ENCODE measurements around the gene KIF20A.
A peak's percentile ranks its signal among the peaks of the same experiment; 100 is the strongest.
"Not testable (repeated sequence)": the region's sequence is repeated elsewhere in the genome, so short reads cannot be mapped to it uniquely, and the experiment has no call there.

The KIF20A gene

DNA sequence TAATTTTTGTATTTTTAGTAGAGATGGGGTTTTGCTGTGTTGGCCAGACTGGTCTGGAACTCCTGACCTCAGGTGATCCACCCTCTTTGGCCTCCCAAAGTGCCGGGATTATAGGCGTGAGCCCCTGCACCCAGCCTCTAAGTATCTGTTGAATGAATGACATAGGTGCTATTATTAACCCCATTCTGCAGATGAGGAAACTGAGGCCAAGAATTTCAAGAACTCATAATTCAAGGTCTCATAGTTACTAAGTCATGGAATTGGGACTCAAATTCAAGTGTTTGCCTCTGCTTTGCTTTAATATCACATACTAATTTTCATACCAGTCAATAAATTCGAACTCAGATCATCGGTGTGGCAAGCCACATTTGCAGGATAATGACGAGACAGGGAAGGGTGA lies 1.9 kb downstream of the KIF20A start:
- H3K36me3 ChIP-seq (ENCODE audit: control insufficient read depth in 5 of 5, insufficient read depth in 5 of 5, low read length in 5 of 5): peaks cover 4 to 32% (median 25%) of the 10 kb centered on the region in 5 donors

DNA sequence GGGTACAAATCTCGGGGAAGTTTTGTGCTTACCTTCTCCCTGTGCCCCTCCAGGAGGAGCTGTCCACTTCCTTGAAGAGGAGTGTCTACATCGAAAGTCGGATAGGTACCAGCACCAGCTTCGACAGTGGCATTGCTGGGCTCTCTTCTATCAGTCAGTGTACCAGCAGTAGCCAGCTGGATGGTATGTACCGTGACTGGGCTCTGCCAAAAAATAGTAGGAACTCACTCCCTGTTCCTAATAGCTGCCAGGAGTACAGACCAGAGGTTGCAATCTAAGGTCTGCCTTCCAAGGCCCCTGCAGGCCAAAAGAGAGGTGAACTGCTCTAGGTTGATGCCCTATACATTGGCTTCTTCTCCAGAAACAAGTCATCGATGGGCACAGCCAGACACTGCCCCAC lies 3.9 kb downstream of the KIF20A start:
- Histone ChIP-seq H3K27me3 (ENCODE audit: control insufficient read depth in 5 of 5, insufficient read depth in 4 of 5, low read length in 5 of 5) (no peaks in the 10 kb centered on the region), H3K36me3 (ENCODE audit: control insufficient read depth in 5 of 5, insufficient read depth in 5 of 5, low read length in 5 of 5) (peaks cover 15 to 45% (median 36%) of the 10 kb centered on the region in 5 donors), H3K4me3 (ENCODE audit: low read depth in 1 of 5, low read length in 5 of 5) (no peak overlapping the region), H3K9me3 (ENCODE audit: control insufficient read depth in 5 of 5, low read length in 5 of 5) (no peaks in the 10 kb centered on the region), H3K4me1 (ENCODE audit: control insufficient read depth in 5 of 5, insufficient read depth in 5 of 5, low read length in 5 of 5) (peaks cover 3 to 11% (median 8%) of the 10 kb centered on the region in 5 donors), H3K27ac (ENCODE audit: low read depth, low read length) (no peak overlapping the region), H3K9ac (ENCODE audit: low read length in 5 of 5) (no peak overlapping the region)

More for the DNA sequence above, 1.9 kb downstream of the KIF20A start:
- H3K27ac ChIP-seq (ENCODE audit: low read depth, low read length): no peak overlapping the region
- no peak overlapping the region for H3K9ac ChIP-seq (ENCODE audit: low read length in 5 of 5)
- H3K4me1 ChIP-seq (ENCODE audit: control insufficient read depth in 5 of 5, insufficient read depth in 5 of 5, low read length in 5 of 5): peaks cover 6 to 18% (median 15%) of the 10 kb centered on the region in 5 donors
- no peaks in the 10 kb centered on the region for H3K9me3 ChIP-seq (ENCODE audit: control insufficient read depth in 5 of 5, low read length in 5 of 5)
- no peak overlapping the region for H3K4me3 ChIP-seq (ENCODE audit: low read depth in 1 of 5, low read length in 5 of 5)
- H3K27me3 ChIP-seq (ENCODE audit: control insufficient read depth in 5 of 5, insufficient read depth in 4 of 5, low read length in 5 of 5): no peaks in the 10 kb centered on the region

DNA sequence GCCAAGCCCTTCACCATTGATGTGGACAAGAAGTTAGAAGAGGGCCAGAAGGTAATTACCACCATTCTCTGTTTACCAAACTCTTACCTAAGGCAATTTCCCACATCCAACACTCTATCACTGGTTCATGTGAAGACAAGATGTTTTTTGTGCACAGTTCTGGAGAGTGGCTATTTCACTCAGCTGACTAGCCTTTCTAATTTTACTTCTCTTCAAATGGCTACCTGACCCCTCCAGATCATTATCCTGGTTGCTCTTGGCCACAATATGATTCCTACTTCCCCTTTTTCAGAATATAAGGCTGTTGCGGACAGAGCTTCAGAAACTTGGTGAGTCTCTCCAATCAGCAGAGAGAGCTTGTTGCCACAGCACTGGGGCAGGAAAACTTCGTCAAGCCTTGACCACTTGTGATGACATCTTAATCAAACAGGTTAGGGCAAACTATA lies 7.1 kb downstream of the KIF20A start:
- Histone ChIP-seq H3K27me3 (ENCODE audit: control insufficient read depth in 5 of 5, insufficient read depth in 4 of 5, low read length in 5 of 5) (no peaks in the 10 kb centered on the region), H3K4me1 (ENCODE audit: control insufficient read depth in 5 of 5, insufficient read depth in 5 of 5, low read length in 5 of 5) (no peaks in the 10 kb centered on the region), H3K9ac (ENCODE audit: low read length in 5 of 5) (no peak overlapping the region), H3K36me3 (ENCODE audit: control insufficient read depth in 5 of 5, insufficient read depth in 5 of 5, low read length in 5 of 5) (peaks cover 31 to 75% (median 58%) of the 10 kb centered on the region in 5 donors), H3K4me3 (ENCODE audit: low read depth in 1 of 5, low read length in 5 of 5) (no peak overlapping the region), H3K27ac (ENCODE audit: low read depth, low read length) (no peak overlapping the region), H3K9me3 (ENCODE audit: control insufficient read depth in 5 of 5, low read length in 5 of 5) (no peaks in the 10 kb centered on the region)

GRCh38 chr5:138188626-138189025 lies 9.7 kb downstream of the KIF20A start:
- no peaks in the 10 kb centered on the region for H3K9me3 ChIP-seq (ENCODE audit: control insufficient read depth in 5 of 5, low read length in 5 of 5)
- H3K4me3 ChIP-seq (ENCODE audit: low read depth in 1 of 5, low read length in 5 of 5): no peak overlapping the region
- H3K9ac ChIP-seq (ENCODE audit: low read length in 5 of 5): no peak overlapping the region
- no peaks in the 10 kb centered on the region for H3K27me3 ChIP-seq (ENCODE audit: control insufficient read depth in 5 of 5, insufficient read depth in 4 of 5, low read length in 5 of 5)
- no peak overlapping the region for H3K27ac ChIP-seq (ENCODE audit: low read depth, low read length)
- H3K4me1 ChIP-seq (ENCODE audit: control insufficient read depth in 5 of 5, insufficient read depth in 5 of 5, low read length in 5 of 5): peaks cover 0 to 11% (median 8%) of the 10 kb centered on the region in 5 donors
- peaks cover 45 to 93% (median 74%) of the 10 kb centered on the region in 5 donors for H3K36me3 ChIP-seq (ENCODE audit: control insufficient read depth in 5 of 5, insufficient read depth in 5 of 5, low read length in 5 of 5)

DNA sequence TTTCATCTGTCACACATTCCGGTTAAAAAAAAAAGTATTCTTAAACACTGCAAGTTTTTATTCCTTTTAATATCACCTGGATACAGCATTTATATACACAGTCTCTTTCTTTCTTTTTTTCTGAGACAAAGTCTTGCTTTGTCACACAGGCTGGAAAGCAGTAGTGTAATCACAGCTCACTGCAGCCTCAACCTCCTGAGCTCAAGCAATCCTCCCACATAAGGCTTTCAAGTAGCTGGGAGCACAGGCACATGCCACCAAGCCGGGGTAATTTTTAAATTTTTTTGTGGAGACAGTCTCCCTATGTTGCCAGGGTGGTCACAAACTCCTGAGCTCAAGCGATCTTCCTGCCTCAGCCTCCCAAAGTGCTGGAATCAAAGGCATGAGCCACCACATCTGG lies 13.9 kb downstream of the KIF20A start:
- H3K27me3 ChIP-seq (ENCODE audit: control insufficient read depth in 5 of 5, insufficient read depth in 4 of 5, low read length in 5 of 5): no peaks in the 10 kb centered on the region
- peaks cover 0 to 11% (median 8%) of the 10 kb centered on the region in 5 donors for H3K4me1 ChIP-seq (ENCODE audit: control insufficient read depth in 5 of 5, insufficient read depth in 5 of 5, low read length in 5 of 5)
- peaks cover 33 to 69% (median 56%) of the 10 kb centered on the region in 5 donors for H3K36me3 ChIP-seq (ENCODE audit: control insufficient read depth in 5 of 5, insufficient read depth in 5 of 5, low read length in 5 of 5)
- H3K4me3 ChIP-seq (ENCODE audit: low read depth in 1 of 5, low read length in 5 of 5): no peak overlapping the region
- no peak overlapping the region for H3K9ac ChIP-seq (ENCODE audit: low read length in 5 of 5)
- no peak overlapping the region for H3K27ac ChIP-seq (ENCODE audit: low read depth, low read length)
- H3K9me3 ChIP-seq (ENCODE audit: control insufficient read depth in 5 of 5, low read length in 5 of 5): no peaks in the 10 kb centered on the region

DNA sequence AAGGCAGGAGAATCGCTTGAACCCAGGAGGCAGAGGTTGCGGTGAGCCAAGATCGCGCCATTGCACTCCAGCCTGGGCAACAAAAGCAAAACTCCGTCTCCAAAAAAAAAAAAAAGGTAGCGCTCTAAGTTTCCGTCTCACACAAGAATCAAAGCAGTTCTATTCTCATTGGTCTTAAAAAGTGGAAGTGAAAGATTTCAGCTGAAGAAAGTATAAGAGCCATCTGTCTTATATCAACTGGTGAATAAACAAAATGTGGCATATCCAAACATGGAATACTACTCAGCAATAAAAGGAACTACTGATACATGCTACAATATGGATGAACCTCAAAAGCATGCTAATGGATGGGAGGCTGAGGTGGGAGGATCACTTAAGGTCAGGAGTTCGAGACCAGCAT lies 14.9 kb downstream of the KIF20A start:
- H3K27ac ChIP-seq (ENCODE audit: low read depth, low read length); H3K4me3 ChIP-seq (ENCODE audit: low read depth in 1 of 5, low read length in 5 of 5); H3K27me3 ChIP-seq (ENCODE audit: control insufficient read depth in 5 of 5, insufficient read depth in 4 of 5, low read length in 5 of 5); H3K9ac ChIP-seq (ENCODE audit: low read length in 5 of 5); H3K9me3 ChIP-seq (ENCODE audit: control insufficient read depth in 5 of 5, low read length in 5 of 5): not testable (repeated sequence)
- H3K4me1 ChIP-seq (ENCODE audit: control insufficient read depth in 5 of 5, insufficient read depth in 5 of 5, low read length in 5 of 5): peaks cover 0 to 11% (median 8%) of the 10 kb centered on the region in 5 donors
- H3K36me3 ChIP-seq (ENCODE audit: control insufficient read depth in 5 of 5, insufficient read depth in 5 of 5, low read length in 5 of 5): peaks cover 30 to 68% (median 54%) of the 10 kb centered on the region in 5 donors

- no peaks in the 10 kb centered on the region for H3K27me3 ChIP-seq (ENCODE audit: control insufficient read depth in 5 of 5, insufficient read depth in 4 of 5, low read length in 5 of 5)
- peaks cover 4 to 6% (median 4%) of the 10 kb centered on the region in 5 donors for H3K36me3 ChIP-seq (ENCODE audit: control insufficient read depth in 5 of 5, insufficient read depth in 5 of 5, low read length in 5 of 5)
- H3K9ac ChIP-seq (ENCODE audit: low read length in 5 of 5): no peak overlapping the region
- H3K4me3 ChIP-seq (ENCODE audit: low read depth in 1 of 5, low read length in 5 of 5): no peak overlapping the region
- H3K9me3 ChIP-seq (ENCODE audit: control insufficient read depth in 5 of 5, low read length in 5 of 5): no peaks in the 10 kb centered on the region
- no peak overlapping the region for H3K27ac ChIP-seq (ENCODE audit: low read depth, low read length)
- H3K4me1 ChIP-seq (ENCODE audit: control insufficient read depth in 5 of 5, insufficient read depth in 5 of 5, low read length in 5 of 5): peaks cover 0 to 22% (median 19%) of the 10 kb centered on the region in 5 donors
Measured at GRCh38 chr5:138210985-138211384, 32.1 kb downstream of the KIF20A start.

GRCh38 chr5:138212828-138213160 lies 33.9 kb downstream of the KIF20A start:
- Histone ChIP-seq H3K9ac (ENCODE audit: low read length in 5 of 5) (peak overlapping the region; percentile 90 to 100 (median 99)), H3K36me3 (ENCODE audit: control insufficient read depth in 5 of 5, insufficient read depth in 5 of 5, low read length in 5 of 5) (peaks cover 0 to 4% (median 4%) of the 10 kb centered on the region in 5 donors), H3K4me1 (ENCODE audit: control insufficient read depth in 5 of 5, insufficient read depth in 5 of 5, low read length in 5 of 5) (peaks cover 0 to 22% (median 19%) of the 10 kb centered on the region in 5 donors), H3K9me3 (ENCODE audit: control insufficient read depth in 5 of 5, low read length in 5 of 5) (no peaks in the 10 kb centered on the region), H3K27ac (ENCODE audit: low read depth, low read length) (peak overlapping the region; percentile 78), H3K4me3 (ENCODE audit: low read depth in 1 of 5, low read length in 5 of 5) (peak overlapping the region; percentile 96 to 100 (median 100)), H3K27me3 (ENCODE audit: control insufficient read depth in 5 of 5, insufficient read depth in 4 of 5, low read length in 5 of 5) (no peaks in the 10 kb centered on the region)

- Histone ChIP-seq H3K27me3 (ENCODE audit: control insufficient read depth in 5 of 5, insufficient read depth in 4 of 5, low read length in 5 of 5) (no peaks in the 10 kb centered on the region), H3K4me3 (ENCODE audit: low read depth in 1 of 5, low read length in 5 of 5) (peak within 1 kb of the TSS; percentile 96 to 100 (median 100)), H3K36me3 (ENCODE audit: control insufficient read depth in 5 of 5, insufficient read depth in 5 of 5, low read length in 5 of 5) (peaks cover 0 to 4% (median 3%) of the 10 kb centered on the region in 5 donors), H3K9me3 (ENCODE audit: control insufficient read depth in 5 of 5, low read length in 5 of 5) (no peaks in the 10 kb centered on the region), H3K27ac (ENCODE audit: low read depth, low read length) (peak within 1 kb of the TSS; percentile 78), H3K9ac (ENCODE audit: low read length in 5 of 5) (peak within 1 kb of the TSS; percentile 90 to 100 (median 99)), H3K4me1 (ENCODE audit: control insufficient read depth in 5 of 5, insufficient read depth in 5 of 5, low read length in 5 of 5) (peaks cover 0 to 22% (median 19%) of the 10 kb centered on the region in 5 donors)
Measured at GRCh38 chr5:138213161-138214029, 34.5 kb downstream of the KIF20A start, which contains the start of gene CDC23. TSS of gene CDC23 (minus strand) at chr5:138213323. CDS start at chr5:138213312, 11 bp downstream.

DNA sequence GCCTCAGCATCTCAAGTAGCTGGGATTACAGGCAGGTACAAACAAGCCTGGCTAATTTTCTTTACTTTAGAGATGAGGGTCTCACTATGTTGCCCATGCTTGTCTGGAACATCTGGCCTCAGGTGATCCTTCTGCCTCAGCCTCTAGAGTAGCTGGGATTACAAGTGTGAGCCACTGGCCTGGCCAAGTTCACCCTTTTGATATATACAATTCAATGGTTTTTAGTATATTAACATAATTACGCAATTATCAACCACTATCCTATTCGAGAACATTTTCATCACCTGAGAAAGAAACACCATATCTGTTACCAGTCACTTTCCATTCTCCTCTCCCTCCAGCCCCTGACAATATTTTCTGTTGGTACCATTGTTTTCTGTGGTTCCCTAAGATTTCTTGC lies 37.9 kb downstream of the KIF20A start:
- no peak overlapping the region for H3K9ac ChIP-seq (ENCODE audit: low read length in 5 of 5)
- H3K4me3 ChIP-seq (ENCODE audit: low read depth in 1 of 5, low read length in 5 of 5): no peak overlapping the region
- H3K9me3 ChIP-seq (ENCODE audit: control insufficient read depth in 5 of 5, low read length in 5 of 5): no peaks in the 10 kb centered on the region
- no peak overlapping the region for H3K27ac ChIP-seq (ENCODE audit: low read depth, low read length)
- no peaks in the 10 kb centered on the region for H3K36me3 ChIP-seq (ENCODE audit: control insufficient read depth in 5 of 5, insufficient read depth in 5 of 5, low read length in 5 of 5)
- no peaks in the 10 kb centered on the region for H3K27me3 ChIP-seq (ENCODE audit: control insufficient read depth in 5 of 5, insufficient read depth in 4 of 5, low read length in 5 of 5)
- H3K4me1 ChIP-seq (ENCODE audit: control insufficient read depth in 5 of 5, insufficient read depth in 5 of 5, low read length in 5 of 5): peaks cover 0 to 19% (median 17%) of the 10 kb centered on the region in 5 donors
